Suprapubic skin (tissue), 4 donors: Measurements from ENCODE around the gene ZDHHC14.

Experiments
- POLR2A ChIP-seq, 2 donors: fragments of 450-650 bp; IDR thresholded peaks; one replicate each; pipeline ENCODE4 v1.6.1; 2017; ENCODE audit warnings: antibody characterized with exemption in 2 of 2, mild to moderate bottlenecking in 2 of 2, moderate library complexity in 2 of 2
- POLR2AphosphoS5 ChIP-seq, 3 donors: sonication (generic); formaldehyde crosslinking; IDR thresholded peaks; one replicate each; pipeline ENCODE4 v1.6.1; 2017; ENCODE audit warnings: antibody characterized with exemption in 3 of 3
- TF ChIP-seq, protein P1 (sequence below), 2 donors: fragments of 200-600 bp in 1 of 2; fragments of 450-650 bp in 1 of 2; sonication (generic) in 1 of 2; IDR thresholded peaks; one replicate each; pipeline ENCODE4 v1.5.1; 2016 to 2019; ENCODE audit warnings: antibody characterized with exemption in 2 of 2, mild to moderate bottlenecking in 1 of 2, moderate library complexity in 1 of 2

GRCh38 chr6:157584036-157584435 is 203.0 kb downstream of the ZDHHC14 start:
- TF ChIP-seq, protein P1, sequence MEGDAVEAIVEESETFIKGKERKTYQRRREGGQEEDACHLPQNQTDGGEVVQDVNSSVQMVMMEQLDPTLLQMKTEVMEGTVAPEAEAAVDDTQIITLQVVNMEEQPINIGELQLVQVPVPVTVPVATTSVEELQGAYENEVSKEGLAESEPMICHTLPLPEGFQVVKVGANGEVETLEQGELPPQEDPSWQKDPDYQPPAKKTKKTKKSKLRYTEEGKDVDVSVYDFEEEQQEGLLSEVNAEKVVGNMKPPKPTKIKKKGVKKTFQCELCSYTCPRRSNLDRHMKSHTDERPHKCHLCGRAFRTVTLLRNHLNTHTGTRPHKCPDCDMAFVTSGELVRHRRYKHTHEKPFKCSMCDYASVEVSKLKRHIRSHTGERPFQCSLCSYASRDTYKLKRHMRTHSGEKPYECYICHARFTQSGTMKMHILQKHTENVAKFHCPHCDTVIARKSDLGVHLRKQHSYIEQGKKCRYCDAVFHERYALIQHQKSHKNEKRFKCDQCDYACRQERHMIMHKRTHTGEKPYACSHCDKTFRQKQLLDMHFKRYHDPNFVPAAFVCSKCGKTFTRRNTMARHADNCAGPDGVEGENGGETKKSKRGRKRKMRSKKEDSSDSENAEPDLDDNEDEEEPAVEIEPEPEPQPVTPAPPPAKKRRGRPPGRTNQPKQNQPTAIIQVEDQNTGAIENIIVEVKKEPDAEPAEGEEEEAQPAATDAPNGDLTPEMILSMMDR (IDR thresholded peaks at IDR 0.05), result no peak
- no peak for TF ChIP-seq POLR2A (IDR thresholded peaks at IDR 0.05)
- TF ChIP-seq POLR2AphosphoS5 (IDR thresholded peaks at IDR 0.05), result no peak
